Epidermal melanocyte (primary cell): ENCODE results near the gene OR51S1.
"Not testable (repeated sequence)": the region's sequence is repeated elsewhere in the genome, so short reads cannot be mapped to it uniquely, and the experiment has no call there.

Experiments used
- DNase-seq: peaks from one replicate; pipeline ENCODE4 v3.0.0; 2011; ENCODE audit warnings: low spot score; ENCODE audit not compliant: insufficient read length

The OR51S1 gene

GRCh38 chr11:4848908-4849532, at the start of gene OR51S1:
Gene OR51S1 (minus strand): TSS chr11:4849208. CDS start chr11:4849208, 0 bp downstream.
- DNase-seq, result no peak

- DNase-seq, result peak; percentile 46
Observed at GRCh38 chr11:4891996-4892640, 43.1 kb upstream of the OR51S1 start.

- DNase-seq, result no peak
Observed at GRCh38 chr11:4890279-4890678, 41.3 kb upstream of the OR51S1 start.

GRCh38 chr11:4887591-4887990, 38.6 kb upstream of the OR51S1 start:
- no peak for DNase-seq

- DNase-seq, result no peak
Observed at GRCh38 chr11:4886186-4886585, 37.2 kb upstream of the OR51S1 start.

GRCh38 chr11:4884361-4884760, 35.4 kb upstream of the OR51S1 start:
- DNase-seq, result no peak

GRCh38 chr11:4882543-4882942, 33.5 kb upstream of the OR51S1 start:
- DNase-seq, result no peak

- no peak for DNase-seq
Observed at GRCh38 chr11:4881860-4882500, 33.0 kb upstream of the OR51S1 start, which contains the start of gene OR51T1. Gene OR51T1 (plus strand): TSS chr11:4881900. CDS start chr11:4881900, 0 bp downstream.

GRCh38 chr11:4881188-4881587, 32.2 kb upstream of the OR51S1 start:
- no peak for DNase-seq

- no peak for DNase-seq
Observed at GRCh38 chr11:4865855-4866254, 16.8 kb upstream of the OR51S1 start.

- no peak for DNase-seq
Observed at GRCh38 chr11:4863876-4864275, 14.9 kb upstream of the OR51S1 start.

- no peak for DNase-seq
Observed at GRCh38 chr11:4862447-4863236, 13.6 kb upstream of the OR51S1 start.

- not testable (repeated sequence) for DNase-seq
Observed at GRCh38 chr11:4854286-4854685, 5.3 kb upstream of the OR51S1 start.

GRCh38 chr11:4851033-4851432, 2.0 kb upstream of the OR51S1 start:
- DNase-seq, result no peak

- no peak for DNase-seq
Observed at GRCh38 chr11:4839851-4840549, 9.0 kb downstream of the OR51S1 start.

GRCh38 chr11:4830909-4831308, 18.1 kb downstream of the OR51S1 start:
- no peak for DNase-seq

- DNase-seq, result no peak
Observed at GRCh38 chr11:4830346-4830745, 18.7 kb downstream of the OR51S1 start.

- DNase-seq, result no peak
Observed at GRCh38 chr11:4826425-4826824, 22.6 kb downstream of the OR51S1 start.

GRCh38 chr11:4825132-4825531, 23.9 kb downstream of the OR51S1 start:
- DNase-seq, result no peak

- DNase-seq, result no peak
Observed at GRCh38 chr11:4821021-4821420, 28.0 kb downstream of the OR51S1 start, which contains the start of gene OR51F2. Gene OR51F2 (plus strand): TSS chr11:4821321. CDS start chr11:4821422, 101 bp downstream.

GRCh38 chr11:4809246-4809645, 39.8 kb downstream of the OR51S1 start:
- DNase-seq, result no peak
